ENCODE results near the gene TMEM132C.

The TMEM132C gene

DNA sequence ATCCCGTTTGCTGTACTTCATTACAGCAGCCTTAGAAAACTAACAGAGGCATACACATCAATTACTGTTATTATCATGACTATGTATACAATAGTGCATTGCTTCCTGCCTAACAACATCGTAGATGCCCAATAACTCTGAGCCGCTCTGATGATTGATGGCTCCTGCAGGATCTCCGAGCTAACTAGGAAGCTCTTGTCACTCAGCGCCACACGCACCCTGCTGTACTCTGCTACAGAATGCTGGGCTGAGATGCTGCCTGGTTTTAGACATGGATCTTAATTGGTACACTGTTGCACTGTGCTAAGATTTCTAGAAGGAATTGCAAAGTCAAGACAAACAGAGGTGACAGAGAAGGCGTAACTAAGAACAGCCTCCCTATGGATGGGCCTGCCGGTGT is 387.5 kb downstream of the TMEM132C start:
- DNase-seq (ENCODE audit: low read depth): no peak
- no peak overlapping the region for H3K4me3 ChIP-seq (replicated peaks; ENCODE audit: low read depth, low read length)
- TF ChIP-seq, protein P1, sequence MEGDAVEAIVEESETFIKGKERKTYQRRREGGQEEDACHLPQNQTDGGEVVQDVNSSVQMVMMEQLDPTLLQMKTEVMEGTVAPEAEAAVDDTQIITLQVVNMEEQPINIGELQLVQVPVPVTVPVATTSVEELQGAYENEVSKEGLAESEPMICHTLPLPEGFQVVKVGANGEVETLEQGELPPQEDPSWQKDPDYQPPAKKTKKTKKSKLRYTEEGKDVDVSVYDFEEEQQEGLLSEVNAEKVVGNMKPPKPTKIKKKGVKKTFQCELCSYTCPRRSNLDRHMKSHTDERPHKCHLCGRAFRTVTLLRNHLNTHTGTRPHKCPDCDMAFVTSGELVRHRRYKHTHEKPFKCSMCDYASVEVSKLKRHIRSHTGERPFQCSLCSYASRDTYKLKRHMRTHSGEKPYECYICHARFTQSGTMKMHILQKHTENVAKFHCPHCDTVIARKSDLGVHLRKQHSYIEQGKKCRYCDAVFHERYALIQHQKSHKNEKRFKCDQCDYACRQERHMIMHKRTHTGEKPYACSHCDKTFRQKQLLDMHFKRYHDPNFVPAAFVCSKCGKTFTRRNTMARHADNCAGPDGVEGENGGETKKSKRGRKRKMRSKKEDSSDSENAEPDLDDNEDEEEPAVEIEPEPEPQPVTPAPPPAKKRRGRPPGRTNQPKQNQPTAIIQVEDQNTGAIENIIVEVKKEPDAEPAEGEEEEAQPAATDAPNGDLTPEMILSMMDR (IDR thresholded peaks at IDR 0.05; ENCODE audit: low read length, missing control alignments): no peak

DNA sequence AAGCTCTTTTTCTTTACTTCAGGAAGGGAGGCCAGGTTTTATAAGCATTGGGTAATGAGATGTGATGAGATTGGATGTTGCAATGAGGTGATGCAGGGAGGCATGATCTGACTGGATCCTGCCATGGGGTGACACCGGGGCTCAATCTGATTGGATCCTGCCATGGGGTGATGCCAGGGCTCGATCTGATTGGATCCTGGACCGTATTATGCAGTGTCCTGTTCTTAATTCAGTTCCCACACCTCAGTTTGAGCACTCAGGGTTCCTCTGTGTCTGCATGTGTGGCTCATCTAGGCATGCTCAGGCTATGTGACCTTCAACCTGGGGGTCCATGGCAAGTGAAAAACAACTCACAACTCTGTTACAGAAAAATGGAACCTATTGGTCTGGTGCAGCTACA is 390.4 kb downstream of the TMEM132C start:
- no peak overlapping the region for H3K4me3 ChIP-seq (replicated peaks; ENCODE audit: low read depth, low read length)
- DNase-seq (ENCODE audit: low read depth): no peak
- TF ChIP-seq, protein P1 (IDR thresholded peaks at IDR 0.05; ENCODE audit: low read length, missing control alignments): no peak

DNA sequence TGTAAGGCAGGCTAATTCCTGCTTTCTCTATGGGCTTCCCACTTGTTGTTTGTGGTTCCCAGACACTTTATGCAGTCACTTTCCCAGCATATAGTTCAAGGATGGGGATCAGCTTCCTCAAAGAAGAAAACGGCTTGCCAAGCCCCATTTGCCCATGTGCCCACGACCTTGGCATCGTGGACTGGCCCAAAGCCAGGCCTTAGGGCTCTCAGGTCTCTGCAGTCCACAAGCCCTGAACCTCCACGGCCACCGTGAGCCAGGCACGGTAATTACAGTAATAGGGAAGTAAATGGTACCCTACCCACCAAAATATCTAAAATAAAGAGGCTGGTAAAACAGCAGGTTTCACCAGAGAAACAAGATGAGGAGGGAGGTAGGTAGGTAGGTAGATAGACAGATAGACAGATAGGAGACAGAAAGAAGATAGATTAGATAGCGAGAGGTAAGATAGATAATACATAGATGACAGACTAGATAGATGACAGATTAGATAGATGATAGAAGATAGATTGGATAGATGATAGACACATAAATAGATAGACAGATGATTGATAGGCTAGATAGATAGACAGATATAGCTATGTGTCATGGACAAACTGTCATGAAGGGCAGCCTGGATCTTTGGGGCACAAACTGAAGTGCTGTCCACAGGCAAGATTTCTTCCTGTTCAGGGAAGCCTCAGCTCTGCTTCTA is 393.7 kb downstream of the TMEM132C start:
- TF ChIP-seq, protein P1 (IDR thresholded peaks at IDR 0.05; ENCODE audit: low read length, missing control alignments): no peak

DNA sequence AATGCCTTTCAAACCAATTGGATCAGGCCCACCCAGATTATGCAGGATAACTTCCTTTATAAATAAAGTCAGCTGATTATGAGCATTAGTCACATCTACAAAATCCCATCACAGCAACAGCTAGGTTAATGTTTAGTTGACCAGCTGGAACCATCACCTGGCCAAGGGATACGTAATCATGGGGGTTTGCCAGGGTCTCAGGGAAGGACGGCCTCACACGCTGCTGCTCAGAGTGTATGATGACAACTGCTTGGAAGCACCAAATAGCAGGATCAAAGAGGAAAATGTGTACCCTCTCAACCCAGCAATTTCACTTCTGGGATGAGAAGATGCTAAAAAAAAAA is 394.2 kb downstream of the TMEM132C start:
- no peak for DNase-seq (ENCODE audit: low read depth)
- no peak overlapping the region for H3K4me3 ChIP-seq (replicated peaks; ENCODE audit: low read depth, low read length)
- TF ChIP-seq, protein P1 (IDR thresholded peaks at IDR 0.05; ENCODE audit: low read length, missing control alignments): no peak

More for the DNA sequence above, 393.7 kb downstream of the TMEM132C start:
- no peak overlapping the region for H3K4me3 ChIP-seq (replicated peaks; ENCODE audit: low read depth, low read length)
- no peak for DNase-seq (ENCODE audit: low read depth)

DNA sequence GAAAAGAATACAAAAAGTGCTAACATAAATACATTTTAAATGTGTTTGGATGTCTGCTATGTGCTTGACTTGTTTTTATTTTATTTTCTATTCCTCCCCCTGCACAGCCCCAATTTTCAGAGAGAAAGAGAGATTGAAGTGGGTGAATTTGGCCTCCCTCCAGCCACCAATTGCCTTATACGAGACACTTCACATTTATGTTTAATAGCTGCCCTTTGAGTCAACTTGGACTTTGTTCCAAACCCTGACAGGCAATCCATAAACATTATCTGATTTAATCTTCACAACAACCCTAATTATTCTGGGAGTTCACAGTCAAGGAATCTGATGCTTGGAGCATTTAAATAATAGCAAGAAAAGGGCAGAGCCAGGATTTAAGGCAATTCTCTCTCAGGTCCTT is 395.1 kb downstream of the TMEM132C start:
- no peak overlapping the region for H3K4me3 ChIP-seq (replicated peaks; ENCODE audit: low read depth, low read length)
- no peak for DNase-seq (ENCODE audit: low read depth)
- TF ChIP-seq, protein P1 (IDR thresholded peaks at IDR 0.05; ENCODE audit: low read length, missing control alignments): no peak

DNA sequence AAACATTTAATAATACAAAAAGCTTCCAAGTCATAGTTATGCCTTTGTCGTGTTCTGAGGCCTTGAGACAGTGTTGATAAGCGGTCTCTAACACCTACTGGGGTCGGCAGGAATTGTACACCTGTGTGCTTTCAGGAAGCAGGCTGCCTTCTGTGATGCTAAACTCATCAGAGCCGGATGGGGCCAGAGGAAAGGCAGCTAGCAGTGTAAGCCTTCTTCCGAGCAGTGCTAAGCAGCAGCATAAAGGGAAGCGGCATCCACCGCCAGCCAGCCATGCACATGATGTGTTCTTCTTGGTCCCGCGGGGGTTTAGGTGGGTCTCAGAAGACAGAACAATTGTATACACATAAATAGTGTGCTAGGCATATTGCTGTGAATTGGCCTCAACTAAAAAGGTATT is 397.5 kb downstream of the TMEM132C start:
- TF ChIP-seq, protein P1 (IDR thresholded peaks at IDR 0.05; ENCODE audit: low read length, missing control alignments): no peak
- DNase-seq (ENCODE audit: low read depth): no peak
- H3K4me3 ChIP-seq (replicated peaks; ENCODE audit: low read depth, low read length): no peak overlapping the region

DNA sequence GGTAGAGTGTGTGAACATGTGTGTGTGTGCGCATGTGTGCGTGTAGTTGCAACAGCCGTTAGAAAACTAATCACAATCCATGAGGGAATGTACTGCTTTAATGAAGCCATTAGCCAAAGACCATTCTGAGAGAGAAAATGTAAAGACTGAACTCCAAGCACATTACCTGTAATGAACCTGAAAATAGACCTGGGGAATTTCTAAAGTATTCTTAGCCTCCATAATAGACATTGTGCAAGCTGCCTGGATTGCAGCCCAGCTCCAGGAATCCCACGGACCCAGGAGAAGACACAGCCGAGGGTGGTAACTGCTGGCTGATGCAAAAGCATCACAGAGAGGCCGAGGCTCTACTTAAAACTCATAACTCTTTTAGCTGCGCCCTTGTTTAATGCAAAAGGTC is 400.2 kb downstream of the TMEM132C start:
- H3K4me3 ChIP-seq (replicated peaks; ENCODE audit: low read depth, low read length): no peak overlapping the region
- DNase-seq (ENCODE audit: low read depth): no peak
- TF ChIP-seq, protein P1 (IDR thresholded peaks at IDR 0.05; ENCODE audit: low read length, missing control alignments): no peak
